Lower leg skin (tissue), 3 donors: ENCODE results near the gene MYD88.

Source experiments
- CTCF ChIP-seq, 3 donors: fragments of 450-650 bp; IDR thresholded peaks; one replicate each; pipeline ENCODE4 v1.5.1; 2016; ENCODE audit warnings: antibody characterized with exemption in 3 of 3, mild to moderate bottlenecking in 3 of 3, moderate library complexity in 2 of 3
- POLR2A ChIP-seq, 2 donors: fragments of 450-650 bp; IDR thresholded peaks; one replicate each; pipeline ENCODE4 v1.6.1; 2016 to 2017; ENCODE audit warnings: antibody characterized with exemption in 2 of 2, mild to moderate bottlenecking in 1 of 2, moderate library complexity in 1 of 2

GRCh38 chr3:38105525-38105924 is 32.9 kb upstream of the MYD88 start:
- no peak for TF ChIP-seq CTCF (IDR thresholded peaks at IDR 0.05)
- no peak for TF ChIP-seq POLR2A (IDR thresholded peaks at IDR 0.05)
